ENCODE measurements around the gene MARCKSL1.
A peak's percentile ranks its signal among the peaks of the same experiment; 100 is the strongest.
"Not testable (repeated sequence)": the region's sequence is repeated elsewhere in the genome, so short reads cannot be mapped to it uniquely, and the experiment has no call there.

Gene MARCKSL1

DNA sequence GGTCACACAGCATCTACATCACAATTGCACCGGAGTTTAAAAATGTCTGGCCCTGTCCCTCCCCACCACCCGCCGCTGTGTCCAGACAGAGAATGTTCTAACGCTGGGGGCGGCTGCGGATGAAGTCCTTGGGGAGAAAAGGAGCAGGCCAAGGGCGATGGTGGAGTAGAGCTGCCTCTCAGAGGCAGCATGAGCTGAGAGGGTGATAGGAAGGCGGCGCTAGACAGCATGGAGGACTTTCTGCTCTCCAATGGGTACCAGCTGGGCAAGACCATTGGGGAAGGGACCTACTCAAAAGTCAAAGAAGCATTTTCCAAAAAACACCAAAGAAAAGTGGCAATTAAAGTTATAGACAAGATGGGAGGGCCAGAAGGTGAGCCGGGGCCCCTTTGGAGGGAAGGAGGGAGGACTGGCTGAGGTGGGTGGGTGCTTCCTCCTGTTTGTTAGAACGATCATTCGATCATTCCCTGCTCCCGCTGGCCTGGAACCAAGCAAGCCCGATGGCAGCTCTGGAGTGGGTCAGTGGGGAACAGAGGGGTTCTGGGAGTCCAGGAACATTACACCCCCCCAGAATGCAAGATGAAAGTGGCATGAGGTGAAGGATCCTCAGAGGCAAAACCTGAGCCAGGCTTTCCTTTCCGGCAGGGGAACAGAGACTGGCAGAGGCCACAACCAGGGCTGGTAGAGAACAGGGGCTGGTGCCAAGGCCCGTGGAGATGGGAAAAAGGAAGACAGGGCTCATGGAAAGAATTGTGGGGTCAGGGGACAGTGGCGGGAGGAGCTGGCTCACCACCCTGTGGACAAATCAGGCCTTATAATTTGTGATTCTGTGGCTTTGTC is 26.7 kb upstream of the MARCKSL1 start, which contains the start of the genes FAM229A and TSSK3:
Gene FAM229A, minus strand, starts transcription at position 12 of the 840 bp plus-strand sequence. CDS start 394 bp downstream, outside the sequence.
Gene TSSK3, plus strand, starts transcription at position 66 of the 840 bp plus-strand sequence. Its CDS starts 163 bp downstream, at position 229.
- Histone ChIP-seq H3K4me1 (ENCODE audit: control insufficient read depth, insufficient read depth, low read length) (0 out of 2 replicates have a peak, but pooled peaks cover 10% of the 10 kb centered on the region), H3K9ac (ENCODE audit: low read length) (peak within 1 kb of the TSS; percentile 68), H3K27ac (ENCODE audit: low read depth, low read length) (no peak within 1 kb of the TSS), H3K9me3 (ENCODE audit: control insufficient read depth, insufficient read depth, low read depth, low read length) (no peaks in the 10 kb centered on the region), H3K27me3 (ENCODE audit: control insufficient read depth, insufficient read depth, low read length) (peaks cover 15% of the 10 kb centered on the region), H3K36me3 (ENCODE audit: control insufficient read depth, insufficient read depth, low read length) (peaks cover 39% of the 10 kb centered on the region), H3K4me3 (ENCODE audit: low read depth, low read length) (peak within 1 kb of the TSS; percentile 60)

DNA sequence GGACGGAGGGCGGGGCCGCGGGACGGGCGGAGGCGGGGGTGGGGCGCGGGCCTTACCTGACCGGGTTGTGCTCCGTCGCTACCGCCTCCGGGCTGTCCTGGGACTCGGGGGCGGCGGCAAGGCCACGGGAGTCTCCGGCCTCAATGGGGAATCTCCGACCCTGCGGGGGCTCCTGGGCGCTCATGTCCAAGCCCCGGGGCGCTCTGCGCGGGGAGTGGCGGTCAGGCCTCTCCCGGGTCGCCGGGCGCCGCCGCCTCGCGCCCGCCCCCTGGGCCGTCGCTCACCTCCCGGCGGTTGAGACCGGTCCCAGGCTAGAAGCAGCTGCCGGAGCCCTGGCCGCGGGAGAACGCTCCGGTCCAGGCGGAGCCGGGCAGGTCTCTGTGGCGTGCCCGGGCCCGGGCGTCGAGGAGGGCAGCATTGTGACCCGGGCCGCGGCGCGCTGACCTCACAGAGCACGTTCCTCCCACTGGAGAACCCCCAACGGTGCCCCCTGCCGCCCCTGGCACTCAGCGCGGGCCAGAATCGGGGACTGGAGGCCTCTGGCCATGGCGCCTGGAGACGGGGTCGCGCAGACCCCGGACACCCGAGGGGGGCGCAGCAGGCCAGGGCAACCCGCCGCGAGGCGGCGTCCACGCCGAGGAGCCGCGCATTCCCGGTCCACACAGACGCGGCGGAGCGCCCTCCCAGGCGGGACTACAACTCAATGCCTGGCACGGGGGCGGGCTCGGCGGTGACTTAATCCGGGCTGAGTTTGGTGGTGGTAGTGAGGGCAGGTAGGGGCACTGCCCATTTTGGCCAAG is 25.8 kb upstream of the MARCKSL1 start:
- Histone ChIP-seq H3K36me3 (ENCODE audit: control insufficient read depth, insufficient read depth, low read length) (peaks cover 31% of the 10 kb centered on the region), H3K9me3 (ENCODE audit: control insufficient read depth, insufficient read depth, low read depth, low read length) (no peaks in the 10 kb centered on the region), H3K27me3 (ENCODE audit: control insufficient read depth, insufficient read depth, low read length) (peaks cover 15% of the 10 kb centered on the region), H3K4me1 (ENCODE audit: control insufficient read depth, insufficient read depth, low read length) (0 out of 2 replicates have a peak, but pooled peaks cover 10% of the 10 kb centered on the region), H3K4me3 (ENCODE audit: low read depth, low read length) (peak overlapping the region; percentile 60), H3K9ac (ENCODE audit: low read length) (peak overlapping the region; percentile 68), H3K27ac (ENCODE audit: low read depth, low read length) (no peak overlapping the region)

DNA sequence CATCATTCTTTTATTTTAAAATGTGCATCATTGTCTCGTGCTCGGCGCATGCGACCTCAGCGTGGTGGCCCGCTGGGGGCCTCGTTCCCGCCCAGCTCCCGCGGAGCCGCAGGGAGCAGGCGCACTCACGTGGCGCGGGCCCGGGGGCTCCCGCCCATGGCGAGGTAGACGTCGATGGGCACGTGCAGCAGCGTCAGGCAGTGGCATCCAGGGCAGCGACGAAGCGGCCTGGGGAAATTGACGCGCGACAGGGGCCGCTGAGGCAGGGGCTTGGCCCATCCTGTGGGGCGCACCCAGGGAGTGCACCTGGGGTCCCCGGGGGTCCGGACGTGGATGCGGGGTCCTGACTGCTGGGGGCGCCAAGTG is 25.3 kb upstream of the MARCKSL1 start:
- Histone ChIP-seq H3K4me1 (ENCODE audit: control insufficient read depth, insufficient read depth, low read length) (0 out of 2 replicates have a peak, but pooled peaks cover 10% of the 10 kb centered on the region), H3K9me3 (ENCODE audit: control insufficient read depth, insufficient read depth, low read depth, low read length) (no peaks in the 10 kb centered on the region), H3K27me3 (ENCODE audit: control insufficient read depth, insufficient read depth, low read length) (peaks cover 15% of the 10 kb centered on the region), H3K36me3 (ENCODE audit: control insufficient read depth, insufficient read depth, low read length) (peaks cover 25% of the 10 kb centered on the region), H3K27ac (ENCODE audit: low read depth, low read length) (no peak overlapping the region), H3K9ac (ENCODE audit: low read length) (no peak overlapping the region), H3K4me3 (ENCODE audit: low read depth, low read length) (peak overlapping the region; percentile 28; the same call in 1 of the 2 replicates)

DNA sequence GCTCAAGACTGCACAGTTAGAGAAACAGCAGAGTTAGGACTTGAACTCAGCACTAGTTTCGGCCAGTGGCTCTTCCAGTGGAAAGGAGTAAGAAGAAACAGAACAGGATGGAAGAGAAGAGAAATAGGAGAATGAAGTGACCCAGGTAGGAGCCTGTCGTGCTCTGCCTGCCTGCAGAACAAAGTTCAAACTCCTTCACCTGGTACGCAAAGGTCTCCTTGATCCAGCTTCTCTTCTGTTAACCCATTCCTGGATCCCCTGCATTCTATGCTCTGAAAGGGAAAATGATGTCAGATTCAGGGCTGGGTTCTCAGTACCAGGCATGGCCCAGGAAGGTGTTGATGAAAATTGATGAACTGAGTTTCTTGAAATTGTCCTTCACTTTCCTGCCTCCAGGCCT is 22.4 kb upstream of the MARCKSL1 start:
- H3K27ac ChIP-seq (ENCODE audit: low read depth, low read length): no peak overlapping the region
- peaks cover 17% of the 10 kb centered on the region; the same call in 1 of the 2 replicates for H3K4me1 ChIP-seq (ENCODE audit: control insufficient read depth, insufficient read depth, low read length)
- no peak overlapping the region for H3K9ac ChIP-seq (ENCODE audit: low read length)
- no peak overlapping the region for H3K4me3 ChIP-seq (ENCODE audit: low read depth, low read length)
- no peaks in the 10 kb centered on the region for H3K9me3 ChIP-seq (ENCODE audit: control insufficient read depth, insufficient read depth, low read depth, low read length)
- H3K36me3 ChIP-seq (ENCODE audit: control insufficient read depth, insufficient read depth, low read length): peaks cover 3% of the 10 kb centered on the region
- H3K27me3 ChIP-seq (ENCODE audit: control insufficient read depth, insufficient read depth, low read length): peaks cover 15% of the 10 kb centered on the region

DNA sequence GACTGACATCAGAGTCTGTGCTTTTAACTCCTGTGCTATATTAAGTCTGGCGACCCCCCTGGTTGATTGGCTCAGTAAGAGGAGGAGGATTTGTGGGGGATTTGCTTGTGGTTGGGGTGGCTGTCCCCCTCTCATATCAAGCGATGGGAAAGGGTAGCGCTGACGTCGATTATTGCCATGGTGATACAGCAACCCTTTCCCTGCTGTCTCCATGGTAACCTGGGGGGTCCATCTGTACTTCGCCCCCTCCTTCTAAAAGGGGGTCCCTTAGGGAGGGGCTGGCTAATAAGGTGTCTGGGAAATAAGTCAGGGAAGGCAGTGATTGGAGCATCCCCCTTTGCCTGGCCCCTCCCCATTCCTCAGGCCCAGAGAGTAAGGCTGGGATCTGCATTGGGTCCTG is 21.6 kb upstream of the MARCKSL1 start:
- Histone ChIP-seq H3K4me1 (ENCODE audit: control insufficient read depth, insufficient read depth, low read length) (peaks cover 22% of the 10 kb centered on the region; the same call in 1 of the 2 replicates), H3K36me3 (ENCODE audit: control insufficient read depth, insufficient read depth, low read length) (no peaks in the 10 kb centered on the region), H3K27ac (ENCODE audit: low read depth, low read length) (no peak overlapping the region), H3K27me3 (ENCODE audit: control insufficient read depth, insufficient read depth, low read length) (peaks cover 15% of the 10 kb centered on the region), H3K4me3 (ENCODE audit: low read depth, low read length) (no peak overlapping the region), H3K9me3 (ENCODE audit: control insufficient read depth, insufficient read depth, low read depth, low read length) (no peaks in the 10 kb centered on the region), H3K9ac (ENCODE audit: low read length) (no peak overlapping the region)

DNA sequence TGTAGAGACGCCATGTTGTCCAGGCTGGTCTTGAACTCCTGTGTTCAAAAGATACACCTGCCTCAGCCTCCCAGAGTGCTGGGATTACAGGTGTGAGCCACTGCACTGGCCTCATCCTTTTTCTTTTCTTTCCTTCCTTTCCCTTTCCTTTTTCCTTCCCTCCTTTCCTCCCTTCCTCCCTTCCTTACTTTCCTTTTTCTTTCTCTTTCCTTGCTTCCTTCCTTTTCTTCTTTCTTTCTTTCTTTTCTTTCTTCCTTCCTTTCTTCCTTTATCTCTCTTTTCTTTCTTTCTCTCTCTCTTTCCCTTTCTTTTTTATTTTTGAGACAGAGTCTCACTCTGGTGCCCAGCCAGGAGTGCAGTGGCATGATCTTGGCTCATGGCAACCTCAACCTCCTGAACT is 20.4 kb upstream of the MARCKSL1 start:
- Histone ChIP-seq H3K9me3 (ENCODE audit: control insufficient read depth, insufficient read depth, low read depth, low read length) (no peaks in the 10 kb centered on the region), H3K36me3 (ENCODE audit: control insufficient read depth, insufficient read depth, low read length) (no peaks in the 10 kb centered on the region), H3K4me1 (ENCODE audit: control insufficient read depth, insufficient read depth, low read length) (peaks cover 24% of the 10 kb centered on the region), H3K27me3 (ENCODE audit: control insufficient read depth, insufficient read depth, low read length) (peaks cover 12% of the 10 kb centered on the region), H3K9ac (ENCODE audit: low read length) (no peak overlapping the region), H3K27ac (ENCODE audit: low read depth, low read length) (no peak overlapping the region), H3K4me3 (ENCODE audit: low read depth, low read length) (no peak overlapping the region)

DNA sequence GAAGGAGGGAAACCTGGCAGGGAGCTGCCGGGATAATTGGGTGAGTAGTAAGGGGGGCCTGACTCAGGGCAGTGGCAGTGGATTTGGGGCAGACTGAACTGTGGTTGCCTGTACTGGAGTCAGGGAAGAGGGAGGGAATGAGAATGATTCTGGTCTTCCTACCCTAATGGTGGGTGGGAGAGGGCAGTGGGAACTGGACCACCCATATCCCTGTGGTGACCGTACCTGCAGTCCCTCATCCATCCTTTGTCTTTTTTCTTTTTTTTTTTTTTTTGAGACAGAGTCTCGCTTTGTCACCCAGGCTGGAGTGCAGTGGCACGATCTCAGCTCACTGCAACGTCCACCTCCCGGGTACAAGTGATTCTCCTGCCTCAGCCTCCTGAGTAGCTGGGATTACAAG is 19.7 kb upstream of the MARCKSL1 start:
- H3K4me3 ChIP-seq (ENCODE audit: low read depth, low read length); H3K36me3 ChIP-seq (ENCODE audit: control insufficient read depth, insufficient read depth, low read length); H3K27ac ChIP-seq (ENCODE audit: low read depth, low read length); H3K9me3 ChIP-seq (ENCODE audit: control insufficient read depth, insufficient read depth, low read depth, low read length); H3K27me3 ChIP-seq (ENCODE audit: control insufficient read depth, insufficient read depth, low read length); H3K9ac ChIP-seq (ENCODE audit: low read length): not testable (repeated sequence)
- peaks cover 24% of the 10 kb centered on the region for H3K4me1 ChIP-seq (ENCODE audit: control insufficient read depth, insufficient read depth, low read length)

DNA sequence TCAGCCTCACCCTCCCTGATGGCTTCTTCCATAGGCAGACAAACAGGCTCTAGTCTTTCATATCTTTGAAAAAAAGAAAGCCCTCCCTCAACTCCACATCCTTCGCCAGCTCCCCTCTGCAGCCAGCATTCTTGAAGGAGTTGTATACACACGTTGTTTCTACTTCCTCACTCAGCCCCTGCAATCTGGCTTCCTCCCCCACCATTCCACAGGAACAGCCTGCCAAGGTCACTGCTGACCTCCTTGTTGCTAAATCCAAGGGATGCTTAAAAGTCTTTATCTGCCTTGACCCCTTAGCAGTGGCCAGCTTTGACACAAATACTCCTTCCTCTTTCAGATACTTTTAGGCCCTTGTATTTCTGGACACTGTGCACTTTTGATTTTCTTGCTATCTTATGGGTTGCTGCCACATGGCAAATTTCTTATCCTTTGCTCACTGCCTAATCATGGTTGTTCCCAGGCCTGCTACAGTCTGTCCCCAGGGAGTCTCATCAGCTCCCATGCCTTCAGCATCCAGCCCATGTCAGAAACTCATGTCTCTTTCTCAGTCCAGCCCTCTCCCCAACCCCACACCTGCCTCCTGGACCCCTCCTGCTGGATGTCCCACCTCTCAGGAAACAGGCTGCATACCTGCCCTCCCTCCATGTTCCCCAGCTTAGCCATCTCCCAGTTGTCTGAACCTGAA is 18.0 kb upstream of the MARCKSL1 start:
- Histone ChIP-seq H3K27me3 (ENCODE audit: control insufficient read depth, insufficient read depth, low read length) (peaks cover 14% of the 10 kb centered on the region), H3K9me3 (ENCODE audit: control insufficient read depth, insufficient read depth, low read depth, low read length) (peaks cover 5% of the 10 kb centered on the region), H3K27ac (ENCODE audit: low read depth, low read length) (no peak overlapping the region), H3K9ac (ENCODE audit: low read length) (no peak overlapping the region), H3K36me3 (ENCODE audit: control insufficient read depth, insufficient read depth, low read length) (no peaks in the 10 kb centered on the region), H3K4me3 (ENCODE audit: low read depth, low read length) (no peak overlapping the region), H3K4me1 (ENCODE audit: control insufficient read depth, insufficient read depth, low read length) (peaks cover 24% of the 10 kb centered on the region)

DNA sequence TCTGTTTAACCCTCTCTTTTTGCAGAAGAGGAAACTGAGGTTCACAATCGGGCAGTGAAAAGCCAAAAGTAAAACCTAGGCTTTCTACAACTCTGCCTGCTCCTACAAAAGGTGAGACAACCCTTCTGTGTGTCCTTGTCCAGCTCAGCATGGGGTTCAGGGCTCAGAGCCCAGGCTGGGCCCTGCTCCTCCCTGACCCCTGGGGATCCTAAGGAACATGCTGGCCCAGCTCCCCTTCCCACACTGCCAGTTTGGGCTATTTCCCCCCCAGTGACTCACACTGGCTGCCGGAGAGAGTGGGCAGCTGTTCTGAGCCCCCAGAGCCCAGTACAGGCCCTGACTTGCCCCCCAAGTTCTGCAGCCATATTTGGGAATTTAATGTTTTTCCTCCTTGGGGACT is 17.4 kb upstream of the MARCKSL1 start:
- H3K36me3 ChIP-seq (ENCODE audit: control insufficient read depth, insufficient read depth, low read length): no peaks in the 10 kb centered on the region
- H3K9me3 ChIP-seq (ENCODE audit: control insufficient read depth, insufficient read depth, low read depth, low read length): peaks cover 5% of the 10 kb centered on the region
- H3K4me1 ChIP-seq (ENCODE audit: control insufficient read depth, insufficient read depth, low read length): peaks cover 24% of the 10 kb centered on the region
- no peak overlapping the region for H3K9ac ChIP-seq (ENCODE audit: low read length)
- no peak overlapping the region for H3K4me3 ChIP-seq (ENCODE audit: low read depth, low read length)
- H3K27me3 ChIP-seq (ENCODE audit: control insufficient read depth, insufficient read depth, low read length): peaks cover 14% of the 10 kb centered on the region
- H3K27ac ChIP-seq (ENCODE audit: low read depth, low read length): no peak overlapping the region

DNA sequence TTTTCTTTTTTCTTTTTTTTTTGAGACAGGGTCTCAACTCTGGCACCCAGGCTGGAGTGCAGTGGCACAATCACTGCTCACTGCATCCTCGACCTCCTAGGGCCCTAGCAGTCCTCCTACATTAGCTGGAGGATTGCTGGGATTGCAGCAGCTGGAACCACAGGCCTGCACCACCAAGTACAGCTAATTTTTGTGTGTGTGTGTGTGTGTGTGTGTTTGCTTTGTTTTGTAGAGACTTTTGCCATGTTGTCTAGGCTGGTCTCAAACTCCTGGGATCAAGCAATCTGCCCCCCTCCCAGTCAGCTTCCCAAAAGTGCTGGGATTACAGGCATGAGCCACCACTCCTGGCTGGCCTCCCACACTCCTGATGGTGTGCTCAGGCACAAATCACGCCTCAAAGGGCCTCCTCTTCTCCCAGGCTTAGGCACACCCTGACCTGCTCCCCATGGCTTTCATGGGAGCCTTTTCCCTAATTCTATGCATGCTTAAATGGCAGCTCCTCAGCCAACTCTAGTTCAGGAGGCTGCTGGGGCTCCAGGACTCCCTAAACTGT is 16.9 kb upstream of the MARCKSL1 start:
- Histone ChIP-seq H3K27ac (ENCODE audit: low read depth, low read length) (no peak overlapping the region), H3K9ac (ENCODE audit: low read length) (no peak overlapping the region)

More for the DNA sequence above, 16.9 kb upstream of the MARCKSL1 start:
- Histone ChIP-seq H3K36me3 (ENCODE audit: control insufficient read depth, insufficient read depth, low read length) (no peaks in the 10 kb centered on the region), H3K4me3 (ENCODE audit: low read depth, low read length) (no peak overlapping the region), H3K27me3 (ENCODE audit: control insufficient read depth, insufficient read depth, low read length) (peaks cover 14% of the 10 kb centered on the region), H3K9me3 (ENCODE audit: control insufficient read depth, insufficient read depth, low read depth, low read length) (peaks cover 5% of the 10 kb centered on the region), H3K4me1 (ENCODE audit: control insufficient read depth, insufficient read depth, low read length) (peaks cover 24% of the 10 kb centered on the region)

Data from HUES6 (cell line).